ENCODE results near the gene ARHGAP19. TPM values are rescaled to one million over a fixed set of nuclear protein-coding genes. Genes with fewer than 3 reads are reported as not detected.
A peak's percentile ranks its signal among the peaks of the same experiment; 100 is the strongest.

ARHGAP19 gene
- total and polyA plus RNA-seq, 4 donors, result 11.6 to 35.5 (median 16.9) TPM

GRCh38 chr10:97311111-97311626, 18.7 kb upstream of the ARHGAP19 start:
- WGBS (ENCODE audit: insufficient coverage), result 86% methylated on average over 3 of the region's 4 CpGs
- H3K4me3 ChIP-seq (ENCODE audit: low read depth, low read length), result no peak overlapping the region
- no peaks in the 10 kb centered on the region for H3K36me3 ChIP-seq (ENCODE audit: control insufficient read depth, insufficient read depth, low read length)
- H3K9me3 ChIP-seq (ENCODE audit: control insufficient read depth, insufficient read depth, low read length), result no peaks in the 10 kb centered on the region
- H3K27me3 ChIP-seq (ENCODE audit: control insufficient read depth, insufficient read depth, low read length), result no peaks in the 10 kb centered on the region
- H3K4me1 ChIP-seq (ENCODE audit: control insufficient read depth, insufficient read depth, low read length), result no peaks in the 10 kb centered on the region
- H3K27ac ChIP-seq (ENCODE audit: low read depth, low read length), result no peak overlapping the region
- DNase-seq (ENCODE audit: low read depth in 4 of 6, low spot score in 6 of 6), result no peak

- Histone ChIP-seq H3K9me3 (ENCODE audit: control insufficient read depth, insufficient read depth, low read length) (no peaks in the 10 kb centered on the region), H3K4me3 (ENCODE audit: low read depth, low read length) (no peak overlapping the region), H3K27ac (ENCODE audit: low read depth, low read length) (no peak overlapping the region), H3K36me3 (ENCODE audit: control insufficient read depth, insufficient read depth, low read length) (no peaks in the 10 kb centered on the region), H3K4me1 (ENCODE audit: control insufficient read depth, insufficient read depth, low read length) (no peaks in the 10 kb centered on the region), H3K27me3 (ENCODE audit: control insufficient read depth, insufficient read depth, low read length) (no peaks in the 10 kb centered on the region)
- DNase-seq (ENCODE audit: low read depth in 4 of 6, low spot score in 6 of 6), result no peak
- WGBS (ENCODE audit: insufficient coverage), result 72% methylated on average over 6 of the region's 10 CpGs
Measured at GRCh38 chr10:97307866-97308780, 15.7 kb upstream of the ARHGAP19 start.

DNA sequence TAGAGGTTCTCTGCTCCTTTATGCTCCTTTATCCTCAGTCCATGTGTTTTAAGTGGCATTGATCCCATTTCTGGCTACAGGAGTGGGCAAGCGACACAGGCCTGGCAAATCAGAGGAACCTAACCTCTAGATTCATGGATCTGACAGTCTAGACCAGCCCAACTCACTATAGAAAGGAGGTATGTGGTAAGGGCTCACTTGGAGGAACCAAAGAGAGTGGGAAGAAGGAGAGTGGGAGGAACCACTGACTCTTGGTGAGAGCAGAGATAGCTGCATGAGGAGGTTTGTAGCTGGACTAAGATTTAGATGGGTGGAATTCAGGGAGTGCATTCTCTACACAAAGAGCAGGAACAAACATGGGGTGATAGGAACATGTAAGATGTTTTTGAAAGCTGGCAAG, 15.0 kb upstream of the ARHGAP19 start:
- no peaks in the 10 kb centered on the region for H3K36me3 ChIP-seq (ENCODE audit: control insufficient read depth, insufficient read depth, low read length)
- no peak overlapping the region for H3K27ac ChIP-seq (ENCODE audit: low read depth, low read length)
- no peaks in the 10 kb centered on the region for H3K9me3 ChIP-seq (ENCODE audit: control insufficient read depth, insufficient read depth, low read length)
- H3K27me3 ChIP-seq (ENCODE audit: control insufficient read depth, insufficient read depth, low read length), result no peaks in the 10 kb centered on the region
- WGBS (ENCODE audit: insufficient coverage), result no CpG with 5 or more reads among the region's 1 CpG
- DNase-seq (ENCODE audit: low read depth in 4 of 6, low spot score in 6 of 6), result no peak
- no peak overlapping the region for H3K4me3 ChIP-seq (ENCODE audit: low read depth, low read length)
- no peaks in the 10 kb centered on the region for H3K4me1 ChIP-seq (ENCODE audit: control insufficient read depth, insufficient read depth, low read length)

GRCh38 chr10:97302088-97302791, 9.8 kb upstream of the ARHGAP19 start:
- no peaks in the 10 kb centered on the region for H3K9me3 ChIP-seq (ENCODE audit: control insufficient read depth, insufficient read depth, low read length)
- DNase-seq (ENCODE audit: low read depth in 4 of 6, low spot score in 6 of 6), result no peak
- H3K36me3 ChIP-seq (ENCODE audit: control insufficient read depth, insufficient read depth, low read length), result no peaks in the 10 kb centered on the region
- H3K27ac ChIP-seq (ENCODE audit: low read depth, low read length), result no peak overlapping the region
- 91% methylated on average over 5 of the region's 11 CpGs for WGBS (ENCODE audit: insufficient coverage)
- H3K4me1 ChIP-seq (ENCODE audit: control insufficient read depth, insufficient read depth, low read length), result no peaks in the 10 kb centered on the region
- no peak overlapping the region for H3K4me3 ChIP-seq (ENCODE audit: low read depth, low read length)
- H3K27me3 ChIP-seq (ENCODE audit: control insufficient read depth, insufficient read depth, low read length), result no peaks in the 10 kb centered on the region

GRCh38 chr10:97300980-97301379, 8.5 kb upstream of the ARHGAP19 start:
- H3K4me1 ChIP-seq (ENCODE audit: control insufficient read depth, insufficient read depth, low read length), result no peaks in the 10 kb centered on the region
- 89% methylated on average over 1 of the region's 3 CpGs for WGBS (ENCODE audit: insufficient coverage)
- H3K4me3 ChIP-seq (ENCODE audit: low read depth, low read length), result no peak overlapping the region
- no peaks in the 10 kb centered on the region for H3K9me3 ChIP-seq (ENCODE audit: control insufficient read depth, insufficient read depth, low read length)
- DNase-seq (ENCODE audit: low read depth in 4 of 6, low spot score in 6 of 6), result no peak
- no peaks in the 10 kb centered on the region for H3K27me3 ChIP-seq (ENCODE audit: control insufficient read depth, insufficient read depth, low read length)
- H3K27ac ChIP-seq (ENCODE audit: low read depth, low read length), result no peak overlapping the region
- H3K36me3 ChIP-seq (ENCODE audit: control insufficient read depth, insufficient read depth, low read length), result no peaks in the 10 kb centered on the region

GRCh38 chr10:97298223-97298571, 5.8 kb upstream of the ARHGAP19 start:
- no CpG with 5 or more reads among the region's 3 CpGs for WGBS (ENCODE audit: insufficient coverage)
- H3K9me3 ChIP-seq (ENCODE audit: control insufficient read depth, insufficient read depth, low read length), result no peaks in the 10 kb centered on the region

DNA sequence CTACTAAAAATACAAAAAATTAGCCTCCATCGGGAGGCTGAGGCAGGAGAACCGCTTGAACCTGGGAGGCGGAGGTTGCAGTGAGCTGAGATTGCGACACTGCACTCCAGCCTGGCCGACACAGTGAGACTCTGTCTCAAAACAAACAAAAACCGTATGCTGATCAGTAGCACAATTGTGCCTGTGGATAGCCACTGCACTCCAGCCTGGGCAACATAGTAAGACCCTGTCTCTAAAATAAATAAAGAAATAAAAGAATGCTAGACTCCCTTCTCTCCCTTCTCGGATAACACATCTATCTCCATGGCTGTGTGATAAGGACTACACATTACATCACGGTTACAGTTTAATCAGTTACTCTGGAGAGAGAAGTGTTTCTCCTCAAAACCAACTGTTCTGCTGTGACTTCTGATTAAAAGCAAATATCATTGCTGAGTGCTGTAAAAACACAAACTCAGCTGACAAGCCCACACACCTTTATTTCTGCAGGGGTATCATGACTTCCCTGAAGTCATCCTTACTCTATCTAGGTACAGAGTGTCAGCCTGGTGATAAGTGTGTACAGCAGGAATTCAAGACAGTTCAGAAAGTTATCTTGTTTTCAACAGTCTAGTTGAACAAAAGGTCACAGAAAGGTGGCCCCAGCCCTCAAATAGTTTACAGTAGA, 5.3 kb upstream of the ARHGAP19 start:
- WGBS (ENCODE audit: insufficient coverage), result 93% methylated on average over 4 of the region's 8 CpGs
- Histone ChIP-seq H3K4me1 (ENCODE audit: control insufficient read depth, insufficient read depth, low read length) (no peaks in the 10 kb centered on the region), H3K9me3 (ENCODE audit: control insufficient read depth, insufficient read depth, low read length) (no peaks in the 10 kb centered on the region), H3K4me3 (ENCODE audit: low read depth, low read length) (no peak overlapping the region), H3K27me3 (ENCODE audit: control insufficient read depth, insufficient read depth, low read length) (no peaks in the 10 kb centered on the region), H3K27ac (ENCODE audit: low read depth, low read length) (no peak overlapping the region), H3K36me3 (ENCODE audit: control insufficient read depth, insufficient read depth, low read length) (no peaks in the 10 kb centered on the region)
- DNase-seq (ENCODE audit: low read depth in 4 of 6, low spot score in 6 of 6), result no peak

More at GRCh38 chr10:97298223-97298571, 5.8 kb upstream of the ARHGAP19 start:
- H3K4me3 ChIP-seq (ENCODE audit: low read depth, low read length), result no peak overlapping the region
- H3K27ac ChIP-seq (ENCODE audit: low read depth, low read length), result no peak overlapping the region
- no peaks in the 10 kb centered on the region for H3K27me3 ChIP-seq (ENCODE audit: control insufficient read depth, insufficient read depth, low read length)
- no peaks in the 10 kb centered on the region for H3K4me1 ChIP-seq (ENCODE audit: control insufficient read depth, insufficient read depth, low read length)
- no peak for DNase-seq (ENCODE audit: low read depth in 4 of 6, low spot score in 6 of 6)
- H3K36me3 ChIP-seq (ENCODE audit: control insufficient read depth, insufficient read depth, low read length), result no peaks in the 10 kb centered on the region

- H3K4me1 ChIP-seq (ENCODE audit: control insufficient read depth, insufficient read depth, low read length), result peaks cover 4% of the 10 kb centered on the region
- H3K27ac ChIP-seq (ENCODE audit: low read depth, low read length), result no peak overlapping the region
- H3K27me3 ChIP-seq (ENCODE audit: control insufficient read depth, insufficient read depth, low read length), result no peaks in the 10 kb centered on the region
- no peak for DNase-seq (ENCODE audit: low read depth in 4 of 6, low spot score in 6 of 6)
- peak overlapping the region; percentile 93 for H3K4me3 ChIP-seq (ENCODE audit: low read depth, low read length)
- H3K9me3 ChIP-seq (ENCODE audit: control insufficient read depth, insufficient read depth, low read length), result no peaks in the 10 kb centered on the region
- WGBS (ENCODE audit: insufficient coverage), result no CpG with 5 or more reads among the region's 3 CpGs
- H3K36me3 ChIP-seq (ENCODE audit: control insufficient read depth, insufficient read depth, low read length), result no peaks in the 10 kb centered on the region
Measured at GRCh38 chr10:97292862-97293198, 393 bp upstream of the ARHGAP19 start.

DNA sequence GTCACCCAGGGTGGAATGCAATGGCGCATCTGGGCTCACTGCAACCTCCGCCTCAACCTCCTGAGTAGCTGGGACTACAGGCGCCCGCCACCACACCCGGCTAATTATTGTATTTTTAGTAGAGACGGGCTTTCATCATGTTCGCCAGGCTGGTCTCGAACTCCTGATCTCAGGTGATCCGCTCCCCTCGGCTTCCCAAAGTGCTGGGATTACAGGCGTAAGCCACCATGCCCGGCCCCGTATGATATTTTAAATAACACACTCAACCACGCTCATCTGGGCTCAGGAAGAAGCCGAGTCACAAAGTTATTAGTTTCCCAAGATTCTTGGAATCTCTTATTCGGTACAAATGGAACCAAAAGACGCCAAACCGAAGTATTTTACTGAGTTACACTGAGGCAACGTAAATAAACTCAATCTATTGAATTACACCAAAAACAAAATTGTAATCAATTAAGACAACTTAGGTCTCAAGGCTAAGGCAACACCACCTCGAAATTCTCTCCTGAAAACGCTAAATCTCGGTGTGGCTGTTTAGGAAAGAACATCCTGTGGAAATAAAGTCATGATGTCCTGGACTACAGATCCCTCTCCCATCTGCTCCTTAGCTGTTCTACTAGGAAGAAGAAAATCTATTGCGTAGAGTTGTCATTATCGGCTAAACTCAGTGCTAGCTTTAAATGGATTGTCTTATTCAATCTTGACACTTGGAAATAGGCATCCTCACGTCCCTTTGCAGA, 910 bp downstream of the ARHGAP19 start:
- H3K4me3 ChIP-seq (ENCODE audit: low read depth, low read length), result peak overlapping the region; percentile 93
- no peaks in the 10 kb centered on the region for H3K9me3 ChIP-seq (ENCODE audit: control insufficient read depth, insufficient read depth, low read length)
- peak overlapping the region; percentile 99 for H3K27ac ChIP-seq (ENCODE audit: low read depth, low read length)
- H3K36me3 ChIP-seq (ENCODE audit: control insufficient read depth, insufficient read depth, low read length), result no peaks in the 10 kb centered on the region
- H3K4me1 ChIP-seq (ENCODE audit: control insufficient read depth, insufficient read depth, low read length), result peaks cover 4% of the 10 kb centered on the region
- DNase-seq (ENCODE audit: low read depth in 4 of 6, low spot score in 6 of 6), result peak in 1 of 6 donors; percentile 14
- H3K27me3 ChIP-seq (ENCODE audit: control insufficient read depth, insufficient read depth, low read length), result no peaks in the 10 kb centered on the region
- WGBS (ENCODE audit: insufficient coverage), result 69% methylated on average over 10 of the region's 25 CpGs

All from spinal cord (tissue), 10 donors.